Ovary (tissue), 3 donors: ENCODE data around the gene LRIG1.

ENCODE experiments used
- CTCF ChIP-seq, 3 donors: fragments of 450-650 bp in 2 of 3; fragments of 200-600 bp in 1 of 3; IDR thresholded peaks; one replicate each; pipeline versions ENCODE4 v1.5.1 to v1.8.0; 2016 to 2022; ENCODE audit warnings: antibody characterized with exemption in 3 of 3, mild to moderate bottlenecking in 1 of 3
- EP300 ChIP-seq: sonication (generic); formaldehyde crosslinking; IDR thresholded peaks from one replicate; pipeline ENCODE4 v1.6.1; 2017; ENCODE audit warnings: antibody characterized with exemption
- donor health status: DM: no; HTN: no; CAD: no.

GRCh38 chr3:66423791-66424190 lies 77.0 kb downstream of the LRIG1 start:
- no peak for TF ChIP-seq CTCF (IDR thresholded peaks at IDR 0.05)
- TF ChIP-seq EP300 = no peak
